PC-9 (cell line): Measurements from ENCODE around the gene LPCAT2.

Experiments
- EZH2 ChIP-seq: fragments of 200-600 bp; sonication (generic); IDR thresholded peaks from 2 replicates; pipeline ENCODE4 v1.8.0; 2017; ENCODE audit warnings: antibody characterized with exemption, low read depth
- TF ChIP-seq, protein P1 (sequence below): fragments of 200-600 bp; sonication (generic); conservative IDR thresholded peaks from 2 replicates; pipeline ENCODE4 v1.6.1; 2017; ENCODE audit warnings: mixed run types, antibody characterized with exemption, mild to moderate bottlenecking, moderate library complexity

- TF ChIP-seq, protein P1, sequence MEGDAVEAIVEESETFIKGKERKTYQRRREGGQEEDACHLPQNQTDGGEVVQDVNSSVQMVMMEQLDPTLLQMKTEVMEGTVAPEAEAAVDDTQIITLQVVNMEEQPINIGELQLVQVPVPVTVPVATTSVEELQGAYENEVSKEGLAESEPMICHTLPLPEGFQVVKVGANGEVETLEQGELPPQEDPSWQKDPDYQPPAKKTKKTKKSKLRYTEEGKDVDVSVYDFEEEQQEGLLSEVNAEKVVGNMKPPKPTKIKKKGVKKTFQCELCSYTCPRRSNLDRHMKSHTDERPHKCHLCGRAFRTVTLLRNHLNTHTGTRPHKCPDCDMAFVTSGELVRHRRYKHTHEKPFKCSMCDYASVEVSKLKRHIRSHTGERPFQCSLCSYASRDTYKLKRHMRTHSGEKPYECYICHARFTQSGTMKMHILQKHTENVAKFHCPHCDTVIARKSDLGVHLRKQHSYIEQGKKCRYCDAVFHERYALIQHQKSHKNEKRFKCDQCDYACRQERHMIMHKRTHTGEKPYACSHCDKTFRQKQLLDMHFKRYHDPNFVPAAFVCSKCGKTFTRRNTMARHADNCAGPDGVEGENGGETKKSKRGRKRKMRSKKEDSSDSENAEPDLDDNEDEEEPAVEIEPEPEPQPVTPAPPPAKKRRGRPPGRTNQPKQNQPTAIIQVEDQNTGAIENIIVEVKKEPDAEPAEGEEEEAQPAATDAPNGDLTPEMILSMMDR = 0 out of 2 replicates have a peak, but pooled peaks have one; percentile 14
- no peak for TF ChIP-seq EZH2
Observed at GRCh38 chr16:55513616-55514015, 4.7 kb downstream of the LPCAT2 start.
